PC-3 (cell line): ENCODE measurements around the gene OR7G3. TPM values are rescaled to one million over a fixed set of nuclear protein-coding genes. Genes with fewer than 3 reads are reported as not detected.

ENCODE experiments used
- ATAC-seq: fragments of 200-7000 bp; cut with Tn5 transposase; 2 replicates; pipeline ENCODE4 v1.9.1; 2020; ENCODE audit warnings: mild to moderate bottlenecking, moderate library complexity
- Bru-seq: library from RNA; stranded (reverse); fragments of 400-500 nt; gene quantifications from one replicate; lab custom pipeline; 2021; lab: Mats Ljungman, UMichigan
- BruChase-seq, 2 experiments: library from RNA; stranded (reverse); fragments of 400-500 nt; gene quantifications; one replicate each; lab custom pipeline; 2021; lab: Mats Ljungman, UMichigan
- BruUV-seq: library from RNA; stranded (reverse); fragments of 400-500 nt; replicated peaks from 2 replicates; lab custom pipeline; 2021; lab: Mats Ljungman, UMichigan
- CTCF ChIA-PET: fragments of 300-600 bp; sonication (Branson Sonifier 250); formaldehyde crosslinking; loops from one replicate; lab custom pipeline; 2022; ENCODE audit warnings: antibody characterized with exemption; lab: Charles Lee
- POLR2A ChIA-PET: fragments of 300-600 bp; sonication (Branson Sonifier 250); formaldehyde crosslinking; loops from one replicate; lab custom pipeline; 2022; ENCODE audit warnings: antibody characterized with exemption; ENCODE audit not compliant: unreplicated experiment; lab: Charles Lee
- DNase-seq: peaks from one replicate; pipeline ENCODE4 v3.0.0-alpha.2; 2015
- H2AFZ ChIP-seq: fragments of 300-600 bp; sonication (generic); 2 replicates; pipeline ENCODE4 v1.6.0; 2016; ENCODE audit warnings: antibody characterized with exemption, low read length
- H3F3A ChIP-seq: fragments of 300-600 bp; sonication (generic); one replicate; pipeline ENCODE4 v1.6.0; 2017; ENCODE audit warnings: antibody characterized with exemption, low read length, control low read depth, mild to moderate bottlenecking; ENCODE audit not compliant: unreplicated experiment
- H3K27ac ChIP-seq: fragments of 300-600 bp; sonication (generic); 2 replicates; pipeline ENCODE4 v1.5.1; 2016; ENCODE audit warnings: mild to moderate bottlenecking, low read length
- H3K27me3 ChIP-seq: fragments of 300-600 bp; sonication (generic); 2 replicates; pipeline ENCODE4 v1.6.1; 2016; ENCODE audit warnings: low read length, mixed read lengths
- H3K36me3 ChIP-seq: fragments of 300-600 bp; sonication (generic); 2 replicates; pipeline ENCODE4 v1.6.1; 2016; ENCODE audit warnings: low read depth, mixed run types, low read length, mixed read lengths
- H3K4me1 ChIP-seq: fragments of 300-600 bp; sonication (generic); 2 replicates; pipeline ENCODE4 v1.5.1; 2016; ENCODE audit warnings: low read length; ENCODE audit not compliant: insufficient read depth
- H3K4me2 ChIP-seq: fragments of 300-600 bp; sonication (generic); 2 replicates; pipeline ENCODE4 v1.6.0; 2016; ENCODE audit warnings: low read length
- H3K4me3 ChIP-seq: fragments of 300-600 bp; sonication (generic); 2 replicates; pipeline ENCODE4 v1.5.1; 2016; ENCODE audit warnings: mild to moderate bottlenecking, low read length, mixed read lengths
- H3K79me2 ChIP-seq: fragments of 300-600 bp; sonication (generic); 2 replicates; pipeline ENCODE4 v1.6.1; 2017; ENCODE audit warnings: low read length, mixed read lengths
- H3K9ac ChIP-seq: fragments of 300-600 bp; sonication (generic); 2 replicates; pipeline ENCODE4 v1.6.0; 2016; ENCODE audit warnings: mild to moderate bottlenecking, low read length
- H3K9me2 ChIP-seq: fragments of 300-600 bp; sonication (generic); replicated peaks from 2 replicates; pipeline ENCODE4 v1.6.1; 2016; ENCODE audit warnings: mixed run types, low read length, mixed read lengths
- H3K9me3 ChIP-seq: fragments of 300-600 bp; sonication (generic); 2 replicates; pipeline ENCODE4 v1.6.1; 2016; ENCODE audit warnings: low read length, mixed read lengths
- H4K20me1 ChIP-seq: fragments of 300-600 bp; sonication (generic); 2 replicates; pipeline ENCODE4 v1.6.1; 2016; ENCODE audit warnings: low read length, mixed read lengths
- CTCF ChIP-seq: fragments of 300-600 bp; sonication (generic); conservative IDR thresholded peaks from 2 replicates; pipeline ENCODE4 v1.5.1; 2017; ENCODE audit warnings: antibody characterized with exemption, low read depth, mild to moderate bottlenecking, low read length
- EZH2 ChIP-seq: fragments of 300-600 bp; sonication (generic); IDR thresholded peaks from one replicate; pipeline ENCODE4 v1.6.1; 2017; ENCODE audit warnings: antibody characterized with exemption, mild to moderate bottlenecking, low read length; ENCODE audit not compliant: unreplicated experiment
- EZH2phosphoT487 ChIP-seq: fragments of 300-600 bp; sonication (generic); IDR thresholded peaks from 2 replicates; pipeline ENCODE4 v1.6.1; 2018; ENCODE audit warnings: mild to moderate bottlenecking, antibody characterized with exemption, low read length, borderline replicate concordance
- intact Hi-C: fragments of 100-400 bp; cut with micrococcal nuclease; formaldehyde crosslinking; loops from 2 replicates; pipeline ENCODE4 v1.9.0; 2023
- long read RNA-seq: library from polyadenylated mRNA; unstranded; transcript quantifications from one replicate; pipeline ENCODE4 v2.0.0, GENCODE V29; 2021; ENCODE audit not compliant: unreplicated experiment
- total RNA-seq: library from RNA; depleted of rRNA; stranded (reverse); fragments of >200 nt; gene quantifications from 2 replicates; pipeline ENCODE4 v1.2.3, GENCODE V29; 2014; rRNA removed

OR7G3 gene
- not detected in 2 replicates for total RNA-seq
- not detected for Bru-seq, nascent RNA
- BruChase-seq, experiment 1, labeled RNA remaining after a 6-hour chase: not detected
- not detected for BruChase-seq, experiment 2, labeled RNA remaining after a 2-hour chase
- long read RNA-seq: 0 reads

GRCh38 chr19:9126900-9127405 lies at the start of gene OR7G3:
Gene OR7G3, minus strand, starts transcription at chr19:9126950. Its CDS starts 0 bp downstream, at chr19:9126950.
- Histone ChIP-seq H3K4me1 (peaks cover 19% of the 10 kb centered on the region), H3K9ac (no peak within 1 kb of the TSS), H2AFZ (no peak within 1 kb of the TSS), H3F3A (no peaks in the 10 kb centered on the region), H4K20me1 (no peaks in the 10 kb centered on the region), H3K27ac (no peak within 1 kb of the TSS), H3K27me3 (no peaks in the 10 kb centered on the region), H3K79me2 (no peaks in the 10 kb centered on the region), H3K9me2 (no peaks in the 10 kb centered on the region), H3K4me3 (no peak within 1 kb of the TSS), H3K36me3 (no peaks in the 10 kb centered on the region), H3K4me2 (no peak within 1 kb of the TSS), H3K9me3 (no peaks in the 10 kb centered on the region)
- ATAC-seq (no peak), DNase-seq (no peak)
- ChIA-PET CTCF (no interaction called here), POLR2A (no interaction called here)
- BruUV-seq: no TSS peak
- TF ChIP-seq EZH2: no peak
- TF ChIP-seq CTCF: no peak
- no peak for TF ChIP-seq EZH2phosphoT487
- intact Hi-C loops: loop anchor here (2.0 kb wide), 1 partner anchor 16 kb away; no protein-coding TSS in a partner anchor

GRCh38 chr19:9175326-9175725 lies 48.6 kb upstream of the OR7G3 start:
- Histone ChIP-seq H3F3A (no peaks in the 10 kb centered on the region), H3K4me3 (no peak overlapping the region), H3K4me2 (no peak overlapping the region), H3K27ac (no peak overlapping the region), H2AFZ (no peak overlapping the region), H3K4me1 (no peaks in the 10 kb centered on the region), H3K79me2 (no peaks in the 10 kb centered on the region), H3K9ac (no peak overlapping the region), H3K9me2 (no peaks in the 10 kb centered on the region), H3K9me3 (no peaks in the 10 kb centered on the region), H3K36me3 (no peaks in the 10 kb centered on the region), H3K27me3 (no peaks in the 10 kb centered on the region), H4K20me1 (no peaks in the 10 kb centered on the region)
- no peak for ATAC-seq
- intact Hi-C loops: no loop called here
- no TSS peak for BruUV-seq
- DNase-seq: no peak
- ChIA-PET CTCF (no interaction called here), POLR2A (no interaction called here)
- TF ChIP-seq CTCF (no peak), EZH2 (no peak), EZH2phosphoT487 (no peak)

GRCh38 chr19:9171393-9171991 lies 44.7 kb upstream of the OR7G3 start:
- no peaks in the 10 kb centered on the region for H3K27me3 ChIP-seq
- ATAC-seq (no peak), DNase-seq (no peak)
- peaks cover 6% of the 10 kb centered on the region for H3K36me3 ChIP-seq
- BruUV-seq: no TSS peak
- TF ChIP-seq CTCF (no peak), EZH2phosphoT487 (no peak), EZH2 (no peak)
- no peak overlapping the region for H3K27ac ChIP-seq
- no peaks in the 10 kb centered on the region for H3F3A ChIP-seq
- no peak overlapping the region for H2AFZ ChIP-seq
- no peaks in the 10 kb centered on the region for H4K20me1 ChIP-seq
- intact Hi-C loops: no loop called here
- H3K4me3 ChIP-seq: no peak overlapping the region
- H3K4me2 ChIP-seq: no peak overlapping the region
- H3K9ac ChIP-seq: no peak overlapping the region
- CTCF ChIA-PET: no interaction called here
- no peaks in the 10 kb centered on the region for H3K79me2 ChIP-seq
- H3K9me2 ChIP-seq: no peaks in the 10 kb centered on the region
- POLR2A ChIA-PET: no interaction called here
- no peaks in the 10 kb centered on the region for H3K9me3 ChIP-seq
- no peaks in the 10 kb centered on the region for H3K4me1 ChIP-seq
